H1 (cell line): ENCODE measurements around the gene CTCF. TPM values are rescaled to one million over a fixed set of nuclear protein-coding genes. Genes with fewer than 3 reads are reported as not detected.

ENCODE experiments used
- CTCF ChIA-PET: fragments of 300-600 bp; sonication (Branson Sonifier 250); formaldehyde crosslinking; loops from one replicate; lab custom pipeline; 2021; ENCODE audit not compliant: partially characterized antibody; lab: Charles Lee
- POLR2A ChIA-PET: fragments of 300-600 bp; sonication (Branson Sonifier 250); formaldehyde crosslinking; loops from one replicate; lab custom pipeline; 2021; ENCODE audit warnings: inconsistent platforms; ENCODE audit not compliant: partially characterized antibody; lab: Charles Lee
- DNase-seq, 2 experiments: peaks; one replicate each; pipeline versions ENCODE4 v3.0.0 to v3.0.0-alpha.2; 2010 to 2022; ENCODE audit warnings: low spot score in 2 of 2, low read depth in 1 of 2, mixed read lengths in 1 of 2
- FAIRE-seq: peaks from 2 replicates; lab custom pipeline; 2011; peaks lifted over from hg19 to GRCh38; lab: Jason Lieb, UNC
- H2AFZ ChIP-seq: 2 replicates; pipeline ENCODE4 v1.8.1; 2012; ENCODE audit warnings: low read length, inconsistent platforms
- H2AK5ac ChIP-seq: 2 replicates; pipeline ENCODE4 v1.6.1; 2013; ENCODE audit warnings: low read depth, low read length
- H2BK120ac ChIP-seq: replicated peaks from 2 replicates; pipeline ENCODE3; 2013; ENCODE audit warnings: low read depth, low read length, inconsistent platforms
- H2BK12ac ChIP-seq: 2 replicates; pipeline ENCODE4 v1.6.1; 2013; ENCODE audit warnings: low read depth, low read length
- H2BK15ac ChIP-seq: 2 replicates; pipeline ENCODE4 v1.6.1; 2013; ENCODE audit warnings: low read length
- H2BK20ac ChIP-seq: 2 replicates; pipeline ENCODE4 v1.6.1; 2013; ENCODE audit warnings: low read length
- H2BK5ac ChIP-seq: 2 replicates; pipeline ENCODE4 v1.6.1; 2013; ENCODE audit warnings: low read depth, low read length
- H3K14ac ChIP-seq: 2 replicates; pipeline ENCODE4 v1.6.1; 2013; ENCODE audit warnings: inconsistent platforms; ENCODE audit not compliant: insufficient read length
- H3K18ac ChIP-seq: 2 replicates; pipeline ENCODE4 v1.6.1; 2013; ENCODE audit warnings: low read length; ENCODE audit errors: extremely low read depth
- H3K23ac ChIP-seq: 2 replicates; pipeline ENCODE4 v1.6.1; 2013; ENCODE audit warnings: inconsistent platforms; ENCODE audit not compliant: insufficient read length
- H3K23me2 ChIP-seq: 2 replicates; pipeline ENCODE4 v1.6.1; 2013; ENCODE audit warnings: low read depth, low read length
- H3K27ac ChIP-seq: 2 replicates; pipeline ENCODE4 v1.6.1; 2011; ENCODE audit warnings: low read depth, low read length, inconsistent platforms
- H3K27me3 ChIP-seq, 4 experiments: replicated peaks in 1 of 4; 1 replicate in 1 of 4; 2 replicates in 3 of 4; pipeline versions ENCODE4 v1.6.1 to v1.8.1; 2011 to 2013; ENCODE audit warnings: low read length in 3 of 4, mild to moderate bottlenecking in 3 of 4, inconsistent platforms in 2 of 4, mixed read lengths in 2 of 4, moderate library complexity in 1 of 4; ENCODE audit not compliant: control insufficient read depth in 3 of 4, insufficient read depth in 3 of 4; ENCODE audit errors: extremely low read depth in 1 of 4
- H3K36me3 ChIP-seq, 4 experiments: 2 replicates each; pipeline versions ENCODE4 v1.6.1 to v1.8.1; 2011 to 2013; ENCODE audit warnings: mild to moderate bottlenecking in 4 of 4, low read length in 3 of 4, moderate library complexity in 2 of 4, control low read depth in 1 of 4, inconsistent platforms in 1 of 4; ENCODE audit not compliant: insufficient read depth in 4 of 4, control insufficient read depth in 2 of 4
- H3K4ac ChIP-seq: replicated peaks from 2 replicates; pipeline ENCODE3; 2013; ENCODE audit warnings: low read length, low read depth, mixed read lengths, inconsistent platforms; ENCODE audit not compliant: insufficient read length
- H3K4me1 ChIP-seq, 4 experiments: replicated peaks in 1 of 4; 1 replicate in 1 of 4; 2 replicates in 3 of 4; pipeline versions ENCODE4 v1.6.1 to v1.8.1; 2011 to 2013; ENCODE audit warnings: low read length in 3 of 4, inconsistent platforms in 2 of 4, mixed read lengths in 1 of 4; ENCODE audit not compliant: insufficient read depth in 4 of 4, control insufficient read depth in 3 of 4
- H3K4me2 ChIP-seq, 2 experiments: 2 replicates each; pipeline versions ENCODE4 v1.6.1 to v1.8.1; 2011 to 2013; ENCODE audit warnings: low read depth in 2 of 2, low read length in 2 of 2, control low read depth in 1 of 2, inconsistent platforms in 1 of 2, mild to moderate bottlenecking in 1 of 2; ENCODE audit not compliant: insufficient read depth in 1 of 2
- H3K4me3 ChIP-seq, 4 experiments: fragments of 200-600, 300-600 bp in 1 of 4; sonication (generic), shearing (Covaris generic), sonication (Bioruptor Twin) in 1 of 4; 2 replicates each; pipeline versions ENCODE4 v1.5.1 to v1.8.1; 2011 to 2016; ENCODE audit warnings: low read length in 4 of 4, low read depth in 3 of 4, control low read depth in 2 of 4, inconsistent platforms in 2 of 4, mild to moderate bottlenecking in 2 of 4, mixed read lengths in 1 of 4, moderate library complexity in 1 of 4; ENCODE audit not compliant: insufficient read depth in 2 of 4; ENCODE audit errors: extremely low read depth in 1 of 4
- H3K56ac ChIP-seq: replicated peaks from 2 replicates; pipeline ENCODE3; 2013; ENCODE audit warnings: low read depth, mild to moderate bottlenecking, mixed read lengths, low read length, inconsistent platforms; ENCODE audit not compliant: insufficient read length
- H3K79me1 ChIP-seq: 2 replicates; pipeline ENCODE4 v1.6.1; 2013; ENCODE audit warnings: low read depth, low read length, control low read depth
- H3K79me2 ChIP-seq, 2 experiments: 2 replicates each; pipeline versions ENCODE4 v1.6.1 to v1.8.1; 2012 to 2013; ENCODE audit warnings: low read length in 2 of 2, mild to moderate bottlenecking in 2 of 2, inconsistent platforms in 1 of 2; ENCODE audit not compliant: insufficient read depth in 2 of 2, control insufficient read depth in 1 of 2
- H3K9ac ChIP-seq, 4 experiments: replicated peaks in 1 of 4; 1 replicate in 1 of 4; 2 replicates in 3 of 4; pipeline versions ENCODE4 v1.6.1 to v1.8.1; 2011 to 2013; ENCODE audit warnings: low read depth in 3 of 4, low read length in 3 of 4, control low read depth in 2 of 4, mild to moderate bottlenecking in 2 of 4, moderate library complexity in 2 of 4, inconsistent platforms in 1 of 4; ENCODE audit errors: extremely low read depth in 1 of 4
- H3K9me3 ChIP-seq, 2 experiments: 2 replicates each; pipeline versions ENCODE4 v1.6.1 to v1.8.1; 2012 to 2013; ENCODE audit warnings: mild to moderate bottlenecking in 2 of 2, moderate library complexity in 2 of 2, control low read depth in 1 of 2, inconsistent platforms in 1 of 2, low read depth in 1 of 2, low read length in 1 of 2, mixed read lengths in 1 of 2; ENCODE audit not compliant: insufficient read depth in 2 of 2
- H4K20me1 ChIP-seq, 2 experiments: replicated peaks in 1 of 2; 2 replicates each; pipeline versions ENCODE3 to v1.8.1; 2011 to 2013; ENCODE audit warnings: inconsistent platforms in 2 of 2, low read length in 2 of 2, mild to moderate bottlenecking in 1 of 2; ENCODE audit not compliant: insufficient read depth in 2 of 2, control insufficient read depth in 1 of 2
- H4K5ac ChIP-seq: 2 replicates; pipeline ENCODE4 v1.6.1; 2013; ENCODE audit warnings: low read length, low read depth, mixed read lengths, inconsistent platforms; ENCODE audit not compliant: insufficient read length
- H4K8ac ChIP-seq: 2 replicates; pipeline ENCODE4 v1.8.0; 2013; ENCODE audit warnings: mild to moderate bottlenecking, moderate library complexity, low read length, inconsistent platforms; ENCODE audit not compliant: insufficient read depth; ENCODE audit errors: extremely low read depth
- H4K91ac ChIP-seq: replicated peaks from 2 replicates; pipeline ENCODE3; 2013; ENCODE audit warnings: low read length, mixed read lengths, inconsistent platforms; ENCODE audit not compliant: insufficient read length
- CEBPB ChIP-seq: IDR thresholded peaks from 2 replicates; pipeline ENCODE4 v1.6.1; 2012; ENCODE audit warnings: low read depth, low read length
- CREB1 ChIP-seq: IDR thresholded peaks from 2 replicates; pipeline ENCODE4 v1.6.1; 2012; ENCODE audit warnings: inconsistent platforms
- EP300 ChIP-seq, 2 experiments: IDR thresholded peaks; 1 replicate in 1 of 2; 2 replicates in 1 of 2; pipeline ENCODE4 v1.6.1; 2011 to 2012; ENCODE audit warnings: low read depth in 2 of 2, low read length in 2 of 2, mild to moderate bottlenecking in 2 of 2, borderline replicate concordance in 1 of 2, inconsistent platforms in 1 of 2, moderate library complexity in 1 of 2
- GTF2F1 ChIP-seq: IDR thresholded peaks from 2 replicates; pipeline ENCODE4 v1.6.1; 2012; ENCODE audit warnings: low read depth, low read length, improper control_type of control experiment, borderline replicate concordance
- JUND ChIP-seq: IDR thresholded peaks from 2 replicates; pipeline ENCODE4 v1.6.1; 2011; ENCODE audit warnings: mild to moderate bottlenecking, improper control_type of control experiment, low read length
- MAFK ChIP-seq: IDR thresholded peaks from 2 replicates; pipeline ENCODE4 v1.6.1; 2012; ENCODE audit warnings: low read depth, mild to moderate bottlenecking, improper control_type of control experiment, low read length
- MAX ChIP-seq: IDR thresholded peaks from 2 replicates; pipeline ENCODE4 v1.6.1; 2012; ENCODE audit warnings: inconsistent platforms
- POU5F1 ChIP-seq: IDR thresholded peaks from 2 replicates; pipeline ENCODE4 v1.6.1; 2011; ENCODE audit warnings: low read depth, mild to moderate bottlenecking, low read length, moderate library complexity
- SIN3A ChIP-seq, 2 experiments: IDR thresholded peaks in 1 of 2; conservative IDR thresholded peaks in 1 of 2; 2 replicates each; pipeline ENCODE4 v1.6.1; 2011 to 2012; ENCODE audit warnings: low read length in 2 of 2, improper control_type of control experiment in 1 of 2, low read depth in 1 of 2, mild to moderate bottlenecking in 1 of 2
- SP1 ChIP-seq: IDR thresholded peaks from 2 replicates; pipeline ENCODE4 v1.6.1; 2011; ENCODE audit warnings: low read depth, low read length
- TAF7 ChIP-seq: optimal IDR thresholded peaks from 2 replicates; pipeline ENCODE3; 2011; ENCODE audit warnings: low read depth, mild to moderate bottlenecking, inconsistent platforms, low read length, moderate library complexity, borderline replicate concordance
- TCF12 ChIP-seq: IDR thresholded peaks from 2 replicates; pipeline ENCODE4 v1.6.1; 2011; ENCODE audit warnings: low read depth, mild to moderate bottlenecking, low read length
- WGBS, 2 experiments: shearing (Covaris generic) in 1 of 2; methylation state at CpG; one replicate each; pipeline versions ENCODE4 v1.1.6 to v1.1.7; 2013 to 2015; ENCODE audit warnings: low lambda C conversion rate in 2 of 2, mixed read lengths in 2 of 2, inconsistent platforms in 1 of 2, low coverage in 1 of 2, missing lambda C conversion rate in 1 of 2; ENCODE audit not compliant: insufficient replicate concordance in 2 of 2, insufficient coverage in 1 of 2, insufficient read length in 1 of 2; ENCODE audit errors: extremely low coverage in 1 of 2, missing lambda C conversion rate in 1 of 2; 5-methylcytosine and 5-hydroxymethylcytosine counted together
- polyA plus RNA-seq, 7 experiments: library from polyadenylated mRNA; depleted of rRNA in 3 of 7; stranded (reverse) in 5 of 7; unstranded in 2 of 7; fragments of >200 nt in 5 of 7; fragments of 200-250 nt in 2 of 7; gene quantifications; 1 replicate in 5 of 7; 2 replicates in 1 of 7; 4 replicates in 1 of 7; pipeline versions ENCODE4 v1.2.1 to v1.2.3, GENCODE V29; 2011 to 2013; ENCODE audit warnings: missing spikeins in 2 of 7, mixed read lengths in 2 of 7
- total RNA-seq: library from RNA; stranded (reverse); fragmentation: NEBNext Ultra II Directional; extraction: Animal tissue kit (Norgen Biotek cat#: 25700); gene quantifications from 2 replicates; pipeline ENCODE4 v1.2.1, GENCODE V29; 2021

The CTCF gene
- total and polyA plus RNA-seq, 2 of the 8 experiments (the other 6 are each of a cell fraction or from before 2014, with no cell fraction given): 32.4 to 66.0 TPM

- peak; percentile 24 for FAIRE-seq
- WGBS, 2 experiments: 0% methylated on average over 19 of the region's 48 CpGs; no CpG with 5 or more reads in 1 of the 2 experiments
- TF ChIP-seq GTF2F1 (no peak), EP300 (IDR thresholded peaks at IDR 0.05; ENCODE audit: borderline replicate concordance in 1 of 2, low read depth in 2 of 2, low read length in 2 of 2) (no peak), TCF12 (0 out of 2 replicates have a peak, but pooled peaks have one; percentile 24), TAF7 (no peak), SP1 (0 out of 2 replicates have a peak, but pooled peaks have one; percentile 5), MAFK (no peak), CREB1 (peak; percentile 98), JUND (peak; percentile 66; the same call in 1 of the 2 replicates), POU5F1 (no peak), SIN3A (conservative IDR thresholded peaks at IDR 0.05 in 1 of 2, IDR thresholded peaks at IDR 0.05 in 1 of 2; ENCODE audit: low read depth in 1 of 2, low read length in 2 of 2) (peak; percentile 84 to 91; a peak in 3 of 4 replicates), CEBPB (peak; percentile 97), MAX (peak; percentile 60)
Measured at GRCh38 chr16:67660564-67661028, 98.3 kb downstream of the CTCF start, which contains the start of gene PARD6A. PARD6A (plus strand) TSS chr16:67660960; CDS start chr16:67661039, 79 bp downstream.

More at GRCh38 chr16:67660564-67661028, 98.3 kb downstream of the CTCF start, which contains the start of gene PARD6A:
- Histone ChIP-seq H3K18ac (peak within 1 kb of the TSS; percentile 98), H3K14ac (no peak within 1 kb of the TSS), H3K79me1 (no peaks in the 10 kb centered on the region; the same call in 1 of the 2 replicates), H3K27ac (peak within 1 kb of the TSS; percentile 81), H3K4me3 (peak within 1 kb of the TSS; percentile 86 to 98 (median 89)), H3K4ac (no peak within 1 kb of the TSS), H2AK5ac (no peak within 1 kb of the TSS), H4K8ac (peak within 1 kb of the TSS; percentile 85), H4K5ac (peak within 1 kb of the TSS; percentile 77), H3K9me3 (no peaks in the 10 kb centered on the region), H2AFZ (peak within 1 kb of the TSS; percentile 98), H3K36me3 (peaks cover 0 to 4% (median 2%) of the 10 kb centered on the region in 4 experiments; a peak in 1 of 8 replicates), H2BK20ac (no peak within 1 kb of the TSS), H3K56ac (peak within 1 kb of the TSS; percentile 90), H2BK120ac (no peak within 1 kb of the TSS), H3K4me1 (peaks cover 0 to 18% (median 10%) of the 10 kb centered on the region in 4 experiments; a peak in 5 of 7 replicates), H2BK15ac (peak within 1 kb of the TSS; percentile 96; the same call in 1 of the 2 replicates), H4K20me1 (peaks cover 5 to 8% of the 10 kb centered on the region in 2 experiments), H3K23ac (no peak within 1 kb of the TSS), H3K23me2 (peaks cover 16% of the 10 kb centered on the region), H4K91ac (peak within 1 kb of the TSS; percentile 85), H2BK12ac (no peak within 1 kb of the TSS), H3K79me2 (no peaks in the 10 kb centered on the region), H3K4me2 (peak within 1 kb of the TSS; percentile 73 to 99), H3K9ac (peak within 1 kb of the TSS; percentile 68 to 88 (median 73)), H3K27me3 (peaks cover 0 to 2% (median 0%) of the 10 kb centered on the region in 4 experiments; a peak in 1 of 7 replicates), H2BK5ac (peak within 1 kb of the TSS; percentile 44; the same call in 1 of the 2 replicates)
- DNase-seq: peak; percentile 93 to 94
- CTCF ChIA-PET: interaction anchor here (0.7 to 13.7 kb wide), 7 partner anchors 12 to 147 kb away, joined by 3 to 202 read pairs (median 10); partner anchors contain the start of genes CARMIL2 and RIPOR1
- POLR2A ChIA-PET: interaction anchor here (0.8 to 2.8 kb wide), 13 partner anchors 10 to 362 kb away, joined by 3 to 12 read pairs (median 4); partner anchors contain the start of genes CARMIL2, CTCF, DDX28 and DUS2
